GM23338 (cell line): ENCODE data around the gene TRIM37.

Source experiments
- CREB1 ChIP-seq: fragments of 250-450 bp; sonication (Bioruptor Pico); IDR thresholded peaks from 2 replicates; pipeline ENCODE4 v1.5.0; 2020; ENCODE audit warnings: low read depth, mild to moderate bottlenecking, moderate library complexity
- CTCF ChIP-seq, 2 experiments: fragments of 200-600 bp in 1 of 2; sonication (generic) in 1 of 2; conservative IDR thresholded peaks; 2 replicates each; pipeline versions ENCODE4 v1.5.1 to v1.6.1; 2016 to 2017; ENCODE audit warnings: antibody characterized with exemption in 2 of 2, low read depth in 2 of 2, mild to moderate bottlenecking in 2 of 2, moderate library complexity in 1 of 2
- ETS1 ChIP-seq: IDR thresholded peaks from 2 replicates; pipeline ENCODE4 v1.6.1; 2016; ENCODE audit warnings: antibody characterized with exemption
- EZH2 ChIP-seq: fragments of 200-600 bp; sonication (generic); IDR thresholded peaks from one replicate; pipeline ENCODE4 v1.8.0; 2017; ENCODE audit warnings: antibody characterized with exemption, mild to moderate bottlenecking, low read depth; ENCODE audit not compliant: unreplicated experiment
- EZH2phosphoT487 ChIP-seq: fragments of 200-600 bp; sonication (generic); IDR thresholded peaks from one replicate; pipeline ENCODE4 v1.8.1; 2018; ENCODE audit warnings: antibody characterized with exemption; ENCODE audit not compliant: unreplicated experiment
- JUNB ChIP-seq: IDR thresholded peaks from one replicate; pipeline ENCODE4 v1.6.1; 2016; ENCODE audit warnings: antibody characterized with exemption; ENCODE audit not compliant: unreplicated experiment
- NANOG ChIP-seq: IDR thresholded peaks from 2 replicates; pipeline ENCODE4 v1.6.1; 2016; ENCODE audit warnings: antibody characterized with exemption, borderline replicate concordance
- POLR2AphosphoS5 ChIP-seq: IDR thresholded peaks from 2 replicates; pipeline ENCODE4 v1.6.1; 2016; ENCODE audit warnings: antibody characterized with exemption, low read depth
- REST ChIP-seq: IDR thresholded peaks from one replicate; pipeline ENCODE4 v1.6.1; 2018; ENCODE audit warnings: antibody characterized with exemption; ENCODE audit not compliant: unreplicated experiment
- STAT1 ChIP-seq: IDR thresholded peaks from one replicate; pipeline ENCODE4 v1.6.1; 2016; ENCODE audit warnings: antibody characterized with exemption; ENCODE audit not compliant: unreplicated experiment
- ZNF114 ChIP-seq: fragments of 250-450 bp; sonication (Bioruptor Pico); IDR thresholded peaks from 2 replicates; pipeline ENCODE4 v1.5.0; 2020; ENCODE audit warnings: mild to moderate bottlenecking, moderate library complexity
- ZNF462 ChIP-seq: fragments of 250-450 bp; sonication (Bioruptor Pico); IDR thresholded peaks from 2 replicates; pipeline ENCODE4 v1.5.0; 2020; ENCODE audit warnings: mild to moderate bottlenecking, moderate library complexity

GRCh38 chr17:59149841-59150511 lies 43.3 kb upstream of the TRIM37 start:
- no peak for TF ChIP-seq POLR2AphosphoS5
- TF ChIP-seq STAT1 = no peak
- TF ChIP-seq EZH2phosphoT487 = no peak
- TF ChIP-seq EZH2 = no peak
- TF ChIP-seq CREB1 (CRISPR knock-in tag) = no peak
- TF ChIP-seq ZNF114 (CRISPR knock-in tag) = no peak
- no peak for TF ChIP-seq CTCF (conservative IDR thresholded peaks at IDR 0.05; ENCODE audit: low read depth in 2 of 2)
- TF ChIP-seq ZNF462 (CRISPR knock-in tag) = no peak
- no peak for TF ChIP-seq JUNB
- no peak for TF ChIP-seq REST
- TF ChIP-seq ETS1 = no peak
- no peak for TF ChIP-seq NANOG
